ENCODE data around the gene TMEM74B.
A peak's percentile ranks its signal among the peaks of the same experiment; 100 is the strongest.
"Not testable (repeated sequence)": the region's sequence is repeated elsewhere in the genome, so short reads cannot be mapped to it uniquely, and the experiment has no call there.

TMEM74B gene

GRCh38 chr20:1184638-1185315 lies at the start of gene TMEM74B:
TMEM74B (minus strand) TSS chr20:1184981; CDS start chr20:1183801, 1,180 bp downstream.
- TF ChIP-seq, protein P1, sequence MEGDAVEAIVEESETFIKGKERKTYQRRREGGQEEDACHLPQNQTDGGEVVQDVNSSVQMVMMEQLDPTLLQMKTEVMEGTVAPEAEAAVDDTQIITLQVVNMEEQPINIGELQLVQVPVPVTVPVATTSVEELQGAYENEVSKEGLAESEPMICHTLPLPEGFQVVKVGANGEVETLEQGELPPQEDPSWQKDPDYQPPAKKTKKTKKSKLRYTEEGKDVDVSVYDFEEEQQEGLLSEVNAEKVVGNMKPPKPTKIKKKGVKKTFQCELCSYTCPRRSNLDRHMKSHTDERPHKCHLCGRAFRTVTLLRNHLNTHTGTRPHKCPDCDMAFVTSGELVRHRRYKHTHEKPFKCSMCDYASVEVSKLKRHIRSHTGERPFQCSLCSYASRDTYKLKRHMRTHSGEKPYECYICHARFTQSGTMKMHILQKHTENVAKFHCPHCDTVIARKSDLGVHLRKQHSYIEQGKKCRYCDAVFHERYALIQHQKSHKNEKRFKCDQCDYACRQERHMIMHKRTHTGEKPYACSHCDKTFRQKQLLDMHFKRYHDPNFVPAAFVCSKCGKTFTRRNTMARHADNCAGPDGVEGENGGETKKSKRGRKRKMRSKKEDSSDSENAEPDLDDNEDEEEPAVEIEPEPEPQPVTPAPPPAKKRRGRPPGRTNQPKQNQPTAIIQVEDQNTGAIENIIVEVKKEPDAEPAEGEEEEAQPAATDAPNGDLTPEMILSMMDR (IDR thresholded peaks at IDR 0.05; ENCODE audit: extremely low read depth, missing control alignments), result no peak
- no peak for DNase-seq (ENCODE audit: low spot score)

- DNase-seq (ENCODE audit: low spot score), result no peak
- TF ChIP-seq, protein P1 (IDR thresholded peaks at IDR 0.05; ENCODE audit: extremely low read depth, missing control alignments), result no peak
These were observed 47.7 kb upstream of the TMEM74B start for GRCh38 chr20:1232286-1233111.

DNA sequence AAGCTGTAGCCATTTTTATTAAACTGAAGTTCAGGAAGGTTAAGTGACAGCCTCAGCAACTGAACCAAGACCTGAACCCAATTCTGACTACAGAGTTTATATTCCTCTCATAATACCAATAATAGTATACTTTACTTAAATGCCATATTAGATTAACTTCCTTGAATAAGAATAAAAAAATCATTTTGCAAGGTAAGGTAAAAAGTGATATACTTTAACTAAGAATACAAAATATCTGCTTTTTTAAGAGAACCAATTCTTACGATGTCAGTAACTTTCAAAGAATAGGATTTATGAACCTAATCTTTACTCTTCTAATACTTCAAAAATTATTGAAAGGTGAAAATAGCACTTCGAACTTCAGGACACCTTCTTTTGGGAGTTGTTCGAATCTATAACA lies 44.8 kb upstream of the TMEM74B start:
- no peak for DNase-seq (ENCODE audit: low spot score)
- TF ChIP-seq, protein P1 (IDR thresholded peaks at IDR 0.05; ENCODE audit: extremely low read depth, missing control alignments), result no peak

DNA sequence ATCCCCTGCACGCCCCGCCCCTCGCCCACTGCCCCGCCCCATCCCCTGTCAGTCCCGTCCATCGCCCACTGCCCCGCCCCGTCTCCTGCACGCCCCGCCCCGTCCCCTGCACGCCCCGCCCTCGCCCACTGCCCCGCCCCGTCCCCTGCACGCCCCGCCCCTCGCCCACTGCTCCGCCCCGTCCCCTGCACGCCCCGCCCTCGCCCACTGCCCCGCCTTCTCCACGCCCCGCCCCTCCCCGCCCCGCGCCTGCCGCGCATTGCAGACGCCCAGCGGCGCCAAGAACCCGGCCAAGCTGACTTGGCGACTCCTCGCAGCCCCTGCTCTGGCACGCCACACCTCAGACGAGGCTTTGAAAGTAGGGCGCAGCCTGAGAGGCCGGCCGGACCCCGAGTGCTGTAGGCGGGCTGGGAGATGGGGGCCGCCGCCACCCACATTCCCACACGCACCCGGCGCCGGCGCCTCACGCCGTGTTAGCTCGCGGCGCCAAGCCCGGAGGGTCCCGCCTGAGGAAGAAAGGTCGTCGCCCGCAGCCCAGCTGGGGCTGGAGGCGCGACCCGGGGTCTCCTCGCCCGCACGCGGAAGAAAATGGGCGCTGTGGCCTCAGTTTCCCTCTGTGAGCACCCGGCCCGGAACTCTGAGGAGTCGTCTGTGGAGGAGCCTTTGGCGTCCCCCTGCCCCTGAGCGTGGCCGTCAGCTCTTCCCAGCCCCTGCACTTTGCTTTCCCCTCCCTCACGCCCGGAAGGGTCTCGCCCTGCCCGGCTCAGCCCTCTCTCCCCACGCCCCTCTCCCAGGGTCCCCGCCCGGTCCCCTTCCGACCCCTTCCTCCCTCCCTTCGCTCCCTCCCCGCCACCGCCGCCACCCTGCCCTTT lies 41.2 kb upstream of the TMEM74B start, which contains the start of gene RAD21L1:
RAD21L1 (plus strand) TSS at position 262 of the 872 bp plus-strand sequence. CDS start 2,410 bp downstream, outside the sequence.
- DNase-seq (ENCODE audit: low spot score), result peak; percentile 96
- TF ChIP-seq, protein P1 (IDR thresholded peaks at IDR 0.05; ENCODE audit: extremely low read depth, missing control alignments), result no peak

DNA sequence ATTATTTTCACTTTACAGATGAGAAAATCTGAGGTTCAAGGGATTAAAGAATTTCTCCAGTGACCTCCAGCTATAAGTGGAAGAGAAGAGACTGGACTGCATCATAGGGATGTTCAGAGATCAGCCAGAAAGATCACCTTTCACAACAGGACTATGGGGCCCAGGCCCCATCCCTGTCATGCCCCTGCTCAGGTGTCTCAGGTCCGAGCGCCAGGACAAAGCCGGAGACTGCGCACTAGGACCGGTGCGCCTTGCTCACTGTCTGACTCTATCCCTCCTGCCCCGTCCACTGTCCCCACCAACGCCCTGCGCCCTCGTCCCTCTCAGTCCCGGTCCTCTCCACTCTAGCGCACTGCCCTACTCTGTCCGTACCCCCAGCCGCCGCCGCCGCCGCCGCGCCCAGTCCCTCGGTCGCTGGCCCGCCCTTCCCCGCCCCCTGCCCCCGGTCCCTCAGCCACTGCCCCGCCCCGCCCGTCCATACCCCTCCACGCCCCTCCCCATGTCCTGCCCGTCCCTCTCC lies 40.5 kb upstream of the TMEM74B start:
- DNase-seq (ENCODE audit: low spot score), result no peak
- TF ChIP-seq, protein P1 (IDR thresholded peaks at IDR 0.05; ENCODE audit: extremely low read depth, missing control alignments), result no peak

- no peak for DNase-seq (ENCODE audit: low spot score)
- TF ChIP-seq, protein P1 (IDR thresholded peaks at IDR 0.05; ENCODE audit: extremely low read depth, missing control alignments), result no peak
These were observed 39.6 kb upstream of the TMEM74B start for GRCh38 chr20:1224205-1224890.

DNA sequence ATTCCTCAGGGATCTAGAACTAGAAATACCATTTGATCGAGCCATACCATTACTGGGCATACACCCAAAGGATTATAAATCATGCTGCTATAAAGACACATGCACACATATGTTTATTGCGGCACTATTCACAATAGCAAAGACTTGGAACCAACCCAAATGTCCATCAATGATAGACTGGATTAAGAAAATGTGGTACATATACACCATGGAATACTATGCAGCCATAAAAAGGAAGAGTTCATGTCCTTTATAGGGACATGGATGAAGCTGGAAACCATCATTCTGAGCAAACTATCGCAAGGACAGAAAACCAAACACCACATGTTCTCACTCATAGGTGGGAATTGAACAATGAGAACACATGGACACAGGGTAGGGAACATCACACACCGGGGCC lies 38.0 kb upstream of the TMEM74B start:
- not testable (repeated sequence) for DNase-seq (ENCODE audit: low spot score)

- not testable (repeated sequence) for DNase-seq (ENCODE audit: low spot score)
These were observed 32.0 kb upstream of the TMEM74B start for GRCh38 chr20:1216527-1217427.
